Measurements from ENCODE around the gene KCNT1.

- TF ChIP-seq, protein P1, sequence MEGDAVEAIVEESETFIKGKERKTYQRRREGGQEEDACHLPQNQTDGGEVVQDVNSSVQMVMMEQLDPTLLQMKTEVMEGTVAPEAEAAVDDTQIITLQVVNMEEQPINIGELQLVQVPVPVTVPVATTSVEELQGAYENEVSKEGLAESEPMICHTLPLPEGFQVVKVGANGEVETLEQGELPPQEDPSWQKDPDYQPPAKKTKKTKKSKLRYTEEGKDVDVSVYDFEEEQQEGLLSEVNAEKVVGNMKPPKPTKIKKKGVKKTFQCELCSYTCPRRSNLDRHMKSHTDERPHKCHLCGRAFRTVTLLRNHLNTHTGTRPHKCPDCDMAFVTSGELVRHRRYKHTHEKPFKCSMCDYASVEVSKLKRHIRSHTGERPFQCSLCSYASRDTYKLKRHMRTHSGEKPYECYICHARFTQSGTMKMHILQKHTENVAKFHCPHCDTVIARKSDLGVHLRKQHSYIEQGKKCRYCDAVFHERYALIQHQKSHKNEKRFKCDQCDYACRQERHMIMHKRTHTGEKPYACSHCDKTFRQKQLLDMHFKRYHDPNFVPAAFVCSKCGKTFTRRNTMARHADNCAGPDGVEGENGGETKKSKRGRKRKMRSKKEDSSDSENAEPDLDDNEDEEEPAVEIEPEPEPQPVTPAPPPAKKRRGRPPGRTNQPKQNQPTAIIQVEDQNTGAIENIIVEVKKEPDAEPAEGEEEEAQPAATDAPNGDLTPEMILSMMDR (IDR thresholded peaks at IDR 0.05; ENCODE audit: low read depth, low read length, poor library complexity, severe bottlenecking), result no peak
- no peak for TF ChIP-seq EZH2phosphoT487 (IDR thresholded peaks at IDR 0.05; ENCODE audit: borderline replicate concordance, low read length)
These were observed 3.4 kb downstream of the KCNT1 start for GRCh38 chr9:135705376-135705775.

Data from DOHH2 (cell line).